GM13976 (cell line): Measurements from ENCODE around the gene CCL20.
A peak's percentile ranks its signal among the peaks of the same experiment; 100 is the strongest.

Source experiments
- DNase-seq: peaks from one replicate; pipeline ENCODE4 v3.0.0; 2012; ENCODE audit warnings: low spot score
- in situ Hi-C: fragments of 300-500 bp; cut with MboI; formaldehyde crosslinking; loops from one replicate; pipeline ENCODE4 v1.12.0; 2022; ENCODE audit warnings: low sequenced_read_pairs, mixed read lengths, inconsistent platforms; ENCODE audit not compliant: unreplicated experiment
- TF ChIP-seq, protein P1 (sequence below): IDR thresholded peaks from 2 replicates; pipeline ENCODE4 v1.5.1; 2012; ENCODE audit warnings: borderline replicate concordance, mild to moderate bottlenecking; ENCODE audit not compliant: insufficient read depth; ENCODE audit errors: extremely low read depth, missing control alignments, control extremely low read depth

CCL20 gene

DNA sequence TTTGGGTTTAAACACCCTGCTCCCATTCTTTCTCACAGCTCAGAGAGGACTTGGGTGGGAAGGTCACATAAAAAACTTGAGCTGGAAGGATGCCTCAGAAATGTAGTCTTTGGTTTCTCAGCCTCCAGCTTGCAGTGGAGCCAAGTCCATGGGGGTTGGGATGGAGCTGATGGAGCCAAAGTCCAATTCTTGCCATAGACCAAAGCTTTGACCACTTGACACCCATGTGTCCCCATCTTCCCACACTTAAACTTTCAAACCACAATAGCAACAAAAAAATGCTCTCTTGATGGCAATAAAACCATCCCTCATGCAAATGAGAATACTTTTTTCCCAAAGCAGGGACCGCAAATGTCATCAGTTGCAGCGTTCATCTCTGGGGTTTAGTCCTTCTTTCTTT, 43.1 kb downstream of the CCL20 start:
- no peak for DNase-seq
- in situ Hi-C loops, result loop anchor here (10.0 kb wide), 1 partner anchor 82 kb away; no protein-coding TSS in a partner anchor
- TF ChIP-seq, protein P1, sequence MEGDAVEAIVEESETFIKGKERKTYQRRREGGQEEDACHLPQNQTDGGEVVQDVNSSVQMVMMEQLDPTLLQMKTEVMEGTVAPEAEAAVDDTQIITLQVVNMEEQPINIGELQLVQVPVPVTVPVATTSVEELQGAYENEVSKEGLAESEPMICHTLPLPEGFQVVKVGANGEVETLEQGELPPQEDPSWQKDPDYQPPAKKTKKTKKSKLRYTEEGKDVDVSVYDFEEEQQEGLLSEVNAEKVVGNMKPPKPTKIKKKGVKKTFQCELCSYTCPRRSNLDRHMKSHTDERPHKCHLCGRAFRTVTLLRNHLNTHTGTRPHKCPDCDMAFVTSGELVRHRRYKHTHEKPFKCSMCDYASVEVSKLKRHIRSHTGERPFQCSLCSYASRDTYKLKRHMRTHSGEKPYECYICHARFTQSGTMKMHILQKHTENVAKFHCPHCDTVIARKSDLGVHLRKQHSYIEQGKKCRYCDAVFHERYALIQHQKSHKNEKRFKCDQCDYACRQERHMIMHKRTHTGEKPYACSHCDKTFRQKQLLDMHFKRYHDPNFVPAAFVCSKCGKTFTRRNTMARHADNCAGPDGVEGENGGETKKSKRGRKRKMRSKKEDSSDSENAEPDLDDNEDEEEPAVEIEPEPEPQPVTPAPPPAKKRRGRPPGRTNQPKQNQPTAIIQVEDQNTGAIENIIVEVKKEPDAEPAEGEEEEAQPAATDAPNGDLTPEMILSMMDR, result no peak

DNA sequence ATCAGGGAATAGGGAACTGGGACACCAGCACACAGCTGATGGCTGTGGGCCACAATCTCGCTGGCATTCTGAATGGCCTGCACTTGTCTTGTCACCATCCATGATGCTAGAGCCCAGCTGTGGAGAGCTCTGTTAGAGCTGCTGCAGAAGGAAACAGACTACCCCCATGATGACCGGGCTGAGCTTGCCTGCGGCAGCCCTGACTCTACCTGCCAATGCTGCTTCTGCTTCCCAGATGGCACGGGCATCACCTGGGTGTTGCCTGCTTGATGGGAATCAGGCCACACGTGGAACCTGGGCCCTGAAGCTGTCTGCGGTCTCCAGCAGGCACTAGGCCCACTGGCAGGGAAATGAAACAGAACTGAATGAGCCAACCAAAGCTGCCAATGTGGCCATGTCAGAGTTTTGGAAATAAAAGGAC, 46.6 kb downstream of the CCL20 start:
- in situ Hi-C loops, result loop anchor here (10.0 kb wide), 1 partner anchor 195 kb away; the partner anchor contains the start of gene SCYGR5
- no peak for DNase-seq
- TF ChIP-seq, protein P1, result no peak

DNA sequence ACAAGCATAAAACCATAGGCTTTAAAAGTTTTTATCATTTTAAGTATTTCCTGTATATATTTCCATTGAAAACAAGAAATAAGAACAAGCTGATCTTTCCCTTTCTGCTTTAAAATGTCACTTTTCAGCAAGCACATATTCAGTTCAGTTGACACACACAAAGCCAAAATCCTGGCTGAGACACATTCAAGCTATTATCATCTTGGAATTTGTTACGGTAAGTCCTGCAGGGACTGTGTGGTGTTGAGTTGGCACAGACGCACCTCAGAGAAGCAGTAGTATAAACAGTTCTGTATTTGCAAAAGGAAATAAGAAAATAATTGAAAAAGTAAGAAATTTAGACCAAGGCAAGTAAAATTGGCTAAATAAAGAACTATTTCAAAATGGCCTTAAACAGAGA, 47.4 kb downstream of the CCL20 start:
- in situ Hi-C loops, result loop anchor here (10.0 kb wide), 1 partner anchor 196 kb away; the partner anchor contains the start of gene SCYGR5
- TF ChIP-seq, protein P1, result no peak
- DNase-seq, result no peak

DNA sequence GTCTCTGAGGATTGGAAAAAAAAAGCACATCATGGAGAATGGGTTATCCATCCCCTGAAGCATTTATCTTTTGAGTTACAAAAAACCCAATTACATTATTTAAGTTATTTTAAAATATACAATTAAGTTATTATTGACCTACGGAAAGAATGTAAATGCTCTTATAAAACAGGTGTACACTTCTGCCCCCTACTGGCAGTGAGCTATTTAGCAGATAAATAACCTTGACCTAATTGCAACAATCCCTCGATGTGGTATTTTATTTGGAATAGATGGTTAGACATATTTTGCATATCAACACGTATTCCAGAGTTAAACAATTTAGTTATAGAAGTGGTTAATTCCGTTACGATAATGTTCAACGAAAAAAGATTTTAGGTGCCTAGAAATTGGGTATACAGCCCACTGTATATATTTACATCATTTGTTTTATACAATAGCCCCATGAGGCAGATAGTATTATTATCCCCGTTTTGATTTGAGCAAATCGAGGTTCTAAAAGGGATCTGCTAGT, 48.6 kb downstream of the CCL20 start:
- in situ Hi-C loops, result loop anchor here (10.0 kb wide), 1 partner anchor 197 kb away; the partner anchor contains the start of gene SCYGR5
- TF ChIP-seq, protein P1, result peak; percentile 75
- DNase-seq, result peak; percentile 65

DNA sequence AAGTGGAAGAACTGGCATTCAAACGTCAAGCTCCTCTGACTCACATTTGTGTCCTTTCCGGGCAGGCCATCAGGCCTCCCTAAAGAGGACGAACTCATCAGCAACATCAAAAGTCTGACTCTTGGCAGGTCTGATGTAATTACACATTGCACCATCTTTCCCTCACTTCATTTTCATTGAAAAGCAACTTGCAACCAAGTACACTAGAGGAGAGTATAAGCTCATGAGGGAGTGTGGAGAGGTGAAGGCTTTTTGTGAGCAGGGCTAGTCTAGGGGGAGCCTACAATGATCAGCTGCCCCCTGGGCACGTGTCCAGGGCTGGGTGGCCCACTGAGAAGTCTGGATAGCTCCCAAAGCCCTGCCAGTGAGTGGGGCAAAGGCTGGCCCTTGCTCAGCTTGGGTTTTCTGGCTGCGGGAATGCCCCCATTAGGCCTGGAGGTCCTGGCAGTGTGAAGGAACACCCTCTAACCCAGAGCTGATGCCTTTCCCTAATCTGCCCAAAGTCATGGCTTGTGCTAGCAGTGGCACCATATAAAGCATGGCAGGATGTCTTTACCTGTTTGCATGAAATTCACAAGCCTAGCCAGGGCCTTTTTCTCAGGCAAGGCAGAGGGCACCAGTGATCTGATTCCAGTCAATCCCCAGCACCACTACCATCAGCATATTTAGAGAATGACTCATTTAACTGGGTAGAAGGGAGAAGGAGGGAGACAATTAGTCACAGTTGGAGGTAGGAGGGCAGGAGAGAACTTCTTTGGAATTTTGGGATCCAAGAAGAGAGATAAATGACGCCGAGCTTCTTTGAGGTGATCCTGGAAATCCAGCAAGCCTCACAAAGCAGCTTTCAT, 49.3 kb downstream of the CCL20 start:
- in situ Hi-C loops, result loop anchor here (10.0 kb wide), 1 partner anchor 198 kb away; the partner anchor contains the start of gene SCYGR5
- DNase-seq, result no peak
- TF ChIP-seq, protein P1, result no peak

DNA sequence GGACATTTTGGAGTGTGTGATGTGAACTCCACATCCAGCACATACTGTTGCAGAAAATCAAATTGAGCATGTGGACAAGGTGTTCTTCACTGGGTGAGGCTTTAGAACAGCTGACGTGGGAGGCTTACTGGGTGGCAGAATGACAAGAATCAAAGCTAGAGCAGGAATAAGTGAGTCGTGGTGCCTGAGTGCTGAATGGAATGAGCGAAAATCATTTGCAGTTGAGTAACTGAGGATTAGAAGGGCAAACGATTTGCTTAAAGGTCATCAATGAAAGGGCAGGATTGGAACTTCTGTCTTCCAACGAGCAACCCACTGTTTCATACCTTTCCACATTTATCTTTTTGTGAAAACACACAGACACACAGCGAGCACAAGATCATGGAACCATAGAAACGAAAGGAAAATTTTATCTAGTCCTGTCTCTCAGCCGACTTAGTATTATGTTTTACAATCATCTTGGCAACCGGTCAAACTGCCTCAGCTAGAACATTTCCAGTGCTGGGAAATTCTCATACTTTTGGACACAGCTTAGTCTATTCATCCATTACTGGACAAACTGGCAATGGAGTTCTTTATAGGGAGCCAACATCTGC, 50.6 kb downstream of the CCL20 start:
- in situ Hi-C loops, result loop anchor here (10.0 kb wide), 1 partner anchor 199 kb away; the partner anchor contains the start of gene SCYGR5
- TF ChIP-seq, protein P1, result no peak
- DNase-seq, result no peak
